Islet of Langerhans (tissue), 1 donor: Measurements from ENCODE around the gene DLG2.
A peak's percentile ranks its signal among the peaks of the same experiment; 100 is the strongest.
"Not testable (repeated sequence)": the region's sequence is repeated elsewhere in the genome, so short reads cannot be mapped to it uniquely, and the experiment has no call there.

Source experiments
- FAIRE-seq: peaks from one replicate; lab custom pipeline; 2011; peaks lifted over from hg19 to GRCh38; lab: Jason Lieb, UNC

Gene DLG2

GRCh38 chr11:85627332-85627997 lies at the start of gene DLG2:
Gene DLG2, minus strand, starts transcription at chr11:85627344.
- FAIRE-seq: no peak

DNA sequence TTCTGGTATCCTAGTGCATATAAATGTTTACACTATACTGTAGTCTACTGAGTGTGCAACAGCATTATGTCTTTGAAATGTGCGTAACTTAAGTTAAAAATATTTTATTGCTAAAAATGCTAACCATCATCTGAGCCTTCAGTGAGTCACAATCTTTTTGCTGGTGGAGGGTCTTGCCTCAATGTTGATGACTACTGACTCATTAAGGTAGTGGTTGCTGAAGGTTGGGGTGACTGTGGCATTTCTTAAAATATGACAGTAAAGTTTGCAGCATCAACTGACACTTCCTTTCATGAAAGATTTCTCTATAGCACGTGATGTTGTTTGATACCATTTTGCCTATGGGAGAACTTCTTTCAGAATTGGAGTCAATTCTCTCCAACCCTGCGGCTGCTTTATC lies 46.2 kb upstream of the DLG2 start:
- no peak for FAIRE-seq

DNA sequence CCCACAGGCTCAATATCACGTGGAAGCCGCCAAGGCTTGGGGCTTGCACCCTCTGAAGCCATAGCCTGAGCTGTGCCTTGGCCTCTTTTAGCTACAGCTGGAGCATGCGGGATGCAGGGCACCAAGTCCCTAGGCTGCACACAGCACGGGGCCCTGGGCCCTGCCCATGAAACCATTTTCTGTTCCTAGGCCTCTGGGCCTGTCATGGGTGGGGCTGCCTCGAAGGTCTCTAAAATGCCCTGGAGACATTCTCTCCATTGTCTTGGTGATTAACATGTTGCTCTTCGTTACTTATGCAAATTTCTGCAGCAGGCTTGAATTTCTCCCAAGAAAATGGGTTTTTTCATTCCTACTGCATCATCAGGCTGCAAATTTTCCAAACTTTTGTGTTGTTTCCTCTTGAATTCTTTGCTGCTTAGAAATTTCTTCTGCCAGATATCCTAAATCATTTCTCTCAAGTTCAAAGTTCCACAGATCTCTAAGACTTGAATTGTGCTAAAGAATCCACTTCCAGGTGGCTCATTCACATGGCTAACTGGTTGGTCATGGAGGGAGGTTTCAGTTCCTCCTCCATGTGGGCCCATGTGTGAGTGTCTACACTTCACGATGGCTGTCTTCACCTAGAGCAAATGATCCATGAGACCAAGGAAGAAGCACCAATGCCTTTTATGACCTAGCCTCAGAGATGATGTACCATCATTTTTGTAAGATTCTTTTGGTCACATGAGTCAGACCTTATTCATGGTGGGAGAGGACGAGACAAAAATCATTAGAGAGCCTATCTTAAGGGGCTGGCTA lies 45.2 kb upstream of the DLG2 start:
- no peak for FAIRE-seq

DNA sequence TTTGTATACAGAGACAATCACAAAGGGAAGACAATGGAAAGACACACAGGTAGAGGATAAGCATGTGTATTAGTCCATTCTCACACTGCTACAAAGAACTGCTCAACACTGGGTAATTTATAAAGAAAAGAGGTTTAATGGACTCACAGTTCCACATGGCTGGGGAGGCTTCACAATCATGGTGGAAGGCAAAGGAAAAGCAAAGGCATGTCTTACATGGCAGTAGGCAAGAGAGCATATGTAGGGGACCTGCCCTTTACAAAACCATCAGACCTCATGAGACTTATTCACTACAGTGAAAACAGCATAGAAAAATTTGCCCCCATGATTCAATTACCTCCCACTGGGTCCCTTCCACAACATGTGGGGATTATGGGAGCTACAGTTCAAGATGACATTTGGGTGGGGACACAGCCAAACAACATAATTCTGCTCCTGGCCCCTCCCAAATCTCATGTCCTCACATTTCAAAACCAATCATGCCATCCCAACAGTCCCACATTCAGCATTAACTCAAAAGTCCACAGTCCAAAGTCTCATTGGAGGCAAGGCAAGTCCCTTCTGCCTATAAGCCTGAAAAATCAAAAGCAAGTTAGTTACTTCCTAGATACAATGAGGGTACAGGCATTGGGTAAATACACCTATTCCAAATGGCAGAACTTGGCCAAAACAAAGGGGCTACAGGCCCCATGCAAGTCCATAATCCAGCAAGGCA lies 44.0 kb upstream of the DLG2 start:
- FAIRE-seq: not testable (repeated sequence)

GRCh38 chr11:85668157-85668556 lies 41.0 kb upstream of the DLG2 start:
- FAIRE-seq: no peak

DNA sequence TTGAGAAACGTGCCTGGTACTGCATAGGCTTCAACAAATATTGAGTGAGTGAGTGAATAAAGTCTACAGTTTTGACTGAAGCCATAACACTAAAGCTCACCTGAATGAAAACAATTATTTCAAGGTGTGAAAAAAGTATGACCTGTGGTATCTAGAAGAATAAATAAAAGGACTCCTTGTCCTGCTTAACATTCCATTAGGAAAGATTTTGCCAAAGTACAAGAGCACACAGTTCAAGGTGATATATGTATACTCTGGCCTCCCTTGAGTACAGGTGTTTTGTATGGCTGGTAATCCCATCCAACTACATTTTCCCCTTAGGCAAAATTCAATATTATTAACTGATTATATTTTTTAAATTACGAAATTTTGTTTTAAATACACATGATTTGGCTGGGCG lies 39.5 kb upstream of the DLG2 start:
- FAIRE-seq: no peak

- no peak for FAIRE-seq
Measured at GRCh38 chr11:85665733-85666132, 38.6 kb upstream of the DLG2 start.

DNA sequence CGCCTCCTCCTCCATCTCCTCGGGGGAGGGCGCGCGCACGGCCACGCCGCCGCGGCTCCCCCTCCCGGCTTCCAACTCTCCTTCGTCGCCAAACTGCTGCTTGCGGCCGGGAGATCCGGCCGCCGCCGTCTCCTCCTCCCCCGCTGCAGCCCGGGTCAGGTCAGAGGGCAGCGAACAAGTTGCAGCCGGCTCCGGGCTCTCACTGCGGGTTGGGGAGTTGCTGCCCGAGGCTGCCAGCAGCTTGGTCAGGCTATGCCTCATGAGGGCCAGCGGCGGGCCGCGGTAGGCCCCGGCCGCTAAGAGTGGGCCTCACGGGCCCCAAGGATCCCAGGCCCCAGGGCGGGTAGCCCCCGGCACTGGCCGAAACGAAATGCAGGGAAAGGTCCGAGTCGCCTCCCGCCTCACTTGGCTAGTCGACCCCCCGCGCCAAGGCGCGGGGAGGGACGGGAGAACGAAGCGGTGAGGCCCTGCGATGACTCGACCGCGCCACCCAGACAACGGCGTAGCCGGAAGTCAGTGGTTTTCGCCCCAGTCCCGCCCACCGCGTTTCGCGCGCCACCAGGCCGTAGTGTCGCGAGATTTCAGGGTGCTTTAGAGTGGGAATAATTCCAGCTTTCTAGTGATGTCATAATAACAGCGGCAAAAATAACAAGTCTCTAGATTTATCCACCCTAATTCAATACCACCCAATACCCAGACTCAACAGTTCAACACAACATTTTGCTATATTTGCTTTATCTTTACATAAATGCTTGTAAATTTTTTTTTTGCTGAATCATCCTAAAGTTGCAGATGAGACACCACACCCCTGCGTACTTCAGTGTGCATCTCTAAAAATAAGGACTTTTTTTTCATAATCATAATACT lies 37.7 kb upstream of the DLG2 start, which contains the start of gene CREBZF:
Gene CREBZF (minus strand): TSS at position 515 of the 867 bp plus-strand sequence. CDS start 254 bp downstream, at position 261.
- peak; percentile 97 for FAIRE-seq

GRCh38 chr11:85663753-85664614 lies 36.8 kb upstream of the DLG2 start:
- no peak for FAIRE-seq

GRCh38 chr11:85663080-85663752 lies 36.1 kb upstream of the DLG2 start:
- FAIRE-seq: no peak

DNA sequence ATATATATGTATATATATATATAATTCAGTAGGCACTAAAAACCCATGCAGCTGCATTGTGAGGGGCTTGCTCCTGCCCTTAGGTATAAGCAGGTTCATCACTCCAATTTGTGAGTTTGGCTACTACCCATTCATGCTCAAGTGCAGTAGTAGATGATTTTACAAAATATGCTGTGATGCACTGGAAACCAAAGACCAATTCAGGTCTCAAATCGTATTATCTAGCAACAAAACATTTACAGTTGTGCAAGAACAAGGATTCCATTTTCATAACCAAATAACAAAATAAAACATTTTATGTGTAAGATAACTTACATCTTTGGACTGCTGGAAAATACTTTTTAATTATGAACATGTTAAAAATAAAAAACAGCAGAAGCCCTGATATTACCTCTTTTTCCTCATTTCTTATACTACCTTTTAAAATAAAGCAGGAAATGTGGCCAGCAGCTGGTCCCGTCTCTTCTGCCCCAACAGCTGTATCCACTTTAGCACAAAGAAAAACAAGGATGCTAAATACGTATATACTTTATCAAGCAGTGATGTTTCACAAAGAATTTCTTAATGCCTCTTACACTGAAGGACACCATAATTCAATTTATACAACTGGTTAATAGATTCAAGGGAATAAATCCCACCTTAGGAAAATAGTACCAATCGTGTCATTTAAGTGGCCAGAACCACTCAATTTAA lies 35.0 kb upstream of the DLG2 start:
- FAIRE-seq: no peak

DNA sequence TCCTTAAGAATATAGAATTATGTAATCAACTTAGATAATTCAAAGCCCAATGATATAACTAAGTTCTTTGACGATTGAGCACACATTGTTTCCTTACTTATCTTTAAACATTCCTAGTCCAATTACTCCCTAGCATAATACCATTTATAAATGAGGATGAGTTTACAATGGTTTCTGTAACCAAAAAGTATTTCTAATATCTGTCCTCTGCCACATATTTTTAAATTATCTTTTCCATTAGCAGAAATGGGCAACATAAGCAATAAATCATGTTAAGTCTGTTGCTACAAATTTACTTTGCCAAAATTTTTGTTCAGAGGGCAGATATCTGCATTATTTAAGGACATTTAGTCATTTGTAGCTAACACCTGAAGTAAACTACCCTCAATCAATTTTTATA lies 31.0 kb upstream of the DLG2 start:
- no peak for FAIRE-seq

DNA sequence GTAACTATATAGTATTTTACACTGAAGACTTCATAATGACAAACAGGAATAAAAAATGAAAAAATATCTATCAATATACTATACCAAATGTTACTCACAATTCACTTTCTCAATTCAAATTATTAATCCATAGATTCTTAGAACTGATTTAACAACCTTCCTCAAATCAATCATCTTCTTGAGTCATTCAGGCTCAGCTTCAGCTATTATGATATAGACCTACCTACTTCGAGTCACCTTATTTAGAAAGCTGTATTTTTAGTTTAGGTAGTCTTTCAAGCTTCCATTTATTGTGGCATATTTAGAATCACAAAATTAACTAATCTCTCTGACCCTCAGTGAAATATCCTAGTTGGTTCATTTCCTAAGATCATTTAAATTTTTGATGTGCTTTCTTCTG lies 29.6 kb upstream of the DLG2 start:
- FAIRE-seq: no peak

- not testable (repeated sequence) for FAIRE-seq
Measured at GRCh38 chr11:85654343-85654742, 27.2 kb upstream of the DLG2 start.

- FAIRE-seq: peak; percentile 70
Measured at GRCh38 chr11:85652786-85653447, 25.8 kb upstream of the DLG2 start.

DNA sequence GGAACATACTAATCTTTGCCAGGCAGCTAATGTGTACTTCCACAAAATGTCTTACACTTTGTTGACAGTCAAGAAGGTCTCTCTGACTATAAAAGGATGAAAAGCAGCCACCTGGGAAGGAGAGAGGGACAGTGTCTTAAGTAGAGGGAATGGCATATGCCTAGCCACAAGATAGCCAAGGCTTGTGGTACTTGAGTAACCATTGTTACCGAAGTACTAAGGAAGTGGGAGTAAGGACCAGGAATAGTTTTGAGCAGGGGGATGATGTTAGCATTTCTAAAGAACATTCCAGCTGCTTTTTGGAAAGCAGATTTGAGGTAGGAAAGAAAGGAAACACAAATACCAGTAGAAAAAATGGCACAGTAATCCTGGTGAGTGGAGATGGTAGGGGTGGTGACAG lies 24.0 kb upstream of the DLG2 start:
- no peak for FAIRE-seq

- peak; percentile 58 for FAIRE-seq
Measured at GRCh38 chr11:85647604-85648299, 20.6 kb upstream of the DLG2 start, which contains the start of gene TMEM126A. Gene TMEM126A, plus strand, starts transcription at chr11:85647967. Its CDS starts 2,289 bp downstream, at chr11:85650256.

GRCh38 chr11:85647078-85647477 lies 19.9 kb upstream of the DLG2 start:
- FAIRE-seq: peak; percentile 49
